EL (cell line): Measurements from ENCODE around the gene FOXA3.
"Not testable (repeated sequence)": the region's sequence is repeated elsewhere in the genome, so short reads cannot be mapped to it uniquely, and the experiment has no call there.

ENCODE experiments used
- DNase-seq: peaks from one replicate; pipeline ENCODE4 v3.0.0-alpha.2; 2016

FOXA3 gene

DNA sequence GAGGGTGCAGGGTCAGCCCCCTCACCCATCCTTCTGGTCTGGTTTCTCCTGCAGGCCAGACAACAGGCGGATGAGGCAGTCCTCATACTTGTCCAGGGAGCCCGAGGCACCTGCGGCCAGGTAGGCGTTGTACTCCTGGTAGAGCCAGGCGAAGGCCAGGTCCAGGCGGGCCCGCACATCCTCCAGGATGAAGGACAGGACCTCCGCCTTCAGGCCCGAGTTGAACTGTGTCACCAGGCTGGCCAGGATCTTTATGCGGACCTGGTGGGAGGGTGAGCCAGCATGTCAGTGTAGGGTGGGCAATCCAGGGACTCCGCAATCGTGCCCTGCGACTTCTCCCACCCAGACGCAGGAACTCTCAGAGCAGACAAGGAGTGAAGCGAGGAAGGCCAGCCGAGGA is 35.2 kb upstream of the FOXA3 start:
- DNase-seq: no peak

DNA sequence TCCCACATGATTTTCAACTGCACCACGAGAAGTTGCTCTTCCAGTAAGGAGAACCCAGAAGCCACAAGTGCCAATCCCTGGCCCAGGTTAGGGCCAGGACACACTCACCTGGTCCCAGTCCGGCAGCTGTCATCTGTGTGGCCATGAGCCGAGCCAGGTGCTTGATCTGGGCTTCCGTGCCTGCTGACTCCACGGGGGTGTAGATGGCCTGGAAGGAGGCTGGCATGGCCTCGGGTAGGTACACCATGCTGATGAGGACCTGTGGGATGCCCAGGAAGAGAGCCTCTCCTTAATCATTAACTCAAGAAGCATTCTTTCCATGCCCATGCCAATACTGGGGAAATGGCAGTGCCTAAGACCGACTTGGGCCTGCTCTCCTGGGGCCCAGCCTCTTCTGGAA is 29.2 kb upstream of the FOXA3 start:
- no peak for DNase-seq

DNA sequence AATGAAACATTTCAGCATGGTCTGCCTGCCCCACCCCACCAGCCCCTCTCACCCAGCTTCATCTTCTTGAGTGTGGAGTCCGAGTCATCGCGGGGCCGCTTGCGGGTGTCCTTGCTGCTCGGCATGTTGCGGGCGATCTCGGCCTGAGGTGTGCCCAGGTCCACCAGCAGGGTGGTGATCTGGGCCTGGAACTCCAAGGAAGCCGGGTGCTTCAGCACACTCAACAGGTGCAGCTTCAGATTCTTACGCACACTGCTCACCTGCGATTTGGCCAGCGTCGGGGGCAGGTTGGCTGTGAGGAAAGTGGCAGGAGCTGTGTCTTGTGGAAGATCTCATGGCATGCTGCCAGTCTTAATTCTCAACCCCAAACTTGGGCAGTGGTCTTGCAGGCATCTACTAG is 21.9 kb upstream of the FOXA3 start:
- no peak for DNase-seq

DNA sequence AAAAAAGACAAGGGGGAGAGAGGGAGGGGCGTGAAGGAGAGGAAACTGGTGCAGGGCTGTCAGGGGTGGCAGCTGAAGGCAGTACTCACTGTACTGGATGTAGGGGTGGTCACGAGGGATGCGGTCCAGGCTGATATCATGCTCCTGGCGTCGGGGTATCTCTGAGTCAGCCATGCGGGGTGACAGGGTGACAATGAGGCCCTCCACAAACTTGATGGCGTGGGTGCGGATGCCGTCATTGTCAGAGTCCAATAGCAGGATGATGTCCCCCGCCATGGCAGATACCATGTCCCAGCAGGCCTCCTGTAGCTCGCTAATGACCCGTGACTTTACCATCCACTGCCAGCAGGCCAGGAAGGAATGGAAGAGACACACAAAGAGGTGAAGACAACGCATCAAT is 16.5 kb upstream of the FOXA3 start:
- no peak for DNase-seq

DNA sequence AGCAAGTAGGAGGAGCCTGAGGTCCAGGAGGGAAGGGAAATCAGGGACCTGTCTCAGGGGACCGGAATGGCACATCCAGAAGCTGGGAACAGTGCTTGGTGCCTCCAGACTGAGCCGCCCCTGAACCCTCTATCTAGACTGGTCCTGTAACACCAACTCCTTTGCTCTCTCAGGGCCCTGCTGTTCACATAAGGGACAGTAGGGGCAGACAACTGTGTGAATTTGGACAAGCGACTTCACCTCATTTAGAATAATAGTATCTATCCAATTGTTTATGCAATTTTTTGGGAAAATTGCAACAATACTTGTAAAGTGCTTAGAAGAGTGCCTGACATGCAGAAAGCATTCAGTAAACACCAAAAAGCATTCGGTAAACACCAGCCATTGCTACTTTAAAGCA is 15.2 kb upstream of the FOXA3 start:
- DNase-seq: no peak

DNA sequence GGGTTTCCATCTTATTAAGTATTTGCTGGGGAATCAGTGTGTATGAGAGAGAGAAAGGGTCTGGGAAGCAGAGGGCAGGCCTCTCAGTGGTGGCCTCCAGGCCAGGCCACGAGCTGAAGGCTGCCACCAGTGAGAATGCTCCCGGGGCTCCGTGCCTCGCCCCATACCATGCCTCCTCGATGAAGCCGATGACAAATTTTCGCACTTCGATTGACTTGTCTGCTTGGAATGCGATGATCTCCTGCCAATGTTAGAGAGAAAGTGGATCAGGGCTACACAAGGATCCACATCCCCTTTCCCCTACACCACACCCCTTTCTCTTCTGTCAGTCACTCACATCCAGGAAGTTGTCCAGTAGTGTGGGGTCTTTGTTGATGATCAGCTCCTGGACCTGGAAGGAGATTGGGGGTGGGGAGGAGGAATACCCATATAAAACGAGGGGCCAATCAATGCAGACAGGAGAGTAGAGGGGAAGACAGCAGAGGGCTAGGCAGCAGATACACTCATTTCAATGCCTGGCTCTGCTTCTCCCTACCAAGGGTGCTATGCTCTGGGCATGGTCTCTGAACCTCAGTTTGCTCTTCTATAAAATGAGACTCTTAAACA is 11.9 kb upstream of the FOXA3 start:
- DNase-seq: peak; percentile 87

DNA sequence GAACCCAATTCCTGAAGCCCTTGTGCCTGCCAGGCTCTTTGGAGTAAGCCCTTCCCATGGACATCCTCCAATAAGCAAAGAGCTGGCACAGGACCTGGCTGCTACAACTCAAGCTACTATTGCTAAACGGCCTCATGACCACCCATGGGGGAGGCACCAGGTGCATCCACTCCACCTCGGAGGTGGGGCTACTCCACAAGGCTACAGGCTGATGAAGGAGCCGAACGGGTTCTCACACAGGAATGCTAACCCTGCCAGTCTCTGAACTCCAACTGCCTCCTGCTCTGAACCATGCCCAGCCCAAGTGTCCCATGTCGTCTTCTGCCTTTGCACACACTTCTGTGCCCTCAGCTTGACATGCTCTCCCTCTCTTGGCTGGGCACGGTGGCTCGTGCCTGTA is 11.1 kb upstream of the FOXA3 start:
- DNase-seq: no peak

DNA sequence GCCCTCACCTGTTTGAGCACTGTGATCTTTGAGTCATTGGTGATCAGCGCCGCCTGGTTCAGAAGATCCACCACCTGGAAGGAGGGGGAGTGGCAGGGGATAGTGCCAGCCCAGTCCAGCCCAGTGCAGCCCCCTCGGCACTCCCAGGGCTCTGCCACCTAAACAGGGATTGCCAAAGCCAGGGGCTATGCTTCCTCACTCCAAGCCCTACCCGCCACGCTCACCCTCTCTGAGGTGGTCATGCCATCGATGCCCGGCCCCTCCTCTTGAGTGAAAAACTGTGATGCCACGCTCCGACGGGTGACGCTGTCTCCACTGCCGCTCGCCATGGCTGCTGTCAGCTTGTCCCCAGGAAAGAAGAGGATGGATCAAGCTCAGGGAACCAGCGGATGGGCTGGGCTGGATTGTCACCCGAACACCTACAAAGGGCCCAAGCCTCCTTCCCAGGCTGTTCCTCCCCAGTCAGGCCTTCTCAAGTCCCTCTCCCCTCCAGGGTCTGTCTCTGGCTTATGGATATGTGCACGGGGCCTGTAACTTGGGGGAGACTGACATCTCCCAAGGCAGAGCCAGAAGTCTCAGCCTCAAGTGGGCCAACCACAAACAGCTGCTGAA is 9.9 kb upstream of the FOXA3 start:
- DNase-seq: no peak

DNA sequence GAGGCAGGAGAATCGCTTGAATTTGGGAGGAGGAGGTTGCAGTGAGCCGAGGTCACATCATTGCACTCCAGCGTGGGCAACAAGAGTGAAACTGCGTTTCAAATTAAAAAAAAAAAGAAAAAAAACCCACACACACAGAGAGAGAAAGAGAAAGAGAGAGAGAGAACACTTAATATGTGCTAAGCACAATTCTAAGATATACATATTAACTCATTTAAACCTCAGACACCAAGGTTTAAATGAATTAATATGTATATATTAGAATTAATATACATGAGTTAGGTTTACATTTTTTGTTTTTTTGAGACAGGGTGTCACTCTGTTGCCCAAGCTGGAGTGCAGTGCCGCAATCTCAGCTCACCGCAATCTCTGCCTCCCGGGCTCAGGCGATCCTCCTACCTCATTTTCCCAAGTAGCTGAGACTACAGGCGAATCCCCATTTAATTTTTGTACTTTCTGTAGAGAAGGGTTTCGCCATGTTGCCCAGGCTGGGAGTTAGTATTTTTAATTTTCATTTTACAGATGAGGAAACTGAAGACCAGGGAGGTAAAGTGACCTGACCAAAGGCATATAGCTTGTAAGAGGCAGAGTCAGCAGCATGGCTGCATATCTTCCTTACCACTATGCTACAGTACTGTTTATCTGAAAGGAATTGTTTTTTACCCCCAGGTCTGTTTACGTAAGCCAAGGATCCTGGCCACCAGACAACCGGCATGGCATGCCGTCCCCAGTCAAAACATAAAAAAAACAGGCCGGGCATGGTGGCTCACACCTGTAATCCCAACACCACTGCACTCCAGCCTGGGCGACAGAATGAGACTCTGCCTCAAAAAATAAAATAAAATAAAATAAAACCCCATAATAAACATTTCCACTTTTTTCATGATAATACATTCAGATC is 3.5 kb upstream of the FOXA3 start:
- DNase-seq: no peak

DNA sequence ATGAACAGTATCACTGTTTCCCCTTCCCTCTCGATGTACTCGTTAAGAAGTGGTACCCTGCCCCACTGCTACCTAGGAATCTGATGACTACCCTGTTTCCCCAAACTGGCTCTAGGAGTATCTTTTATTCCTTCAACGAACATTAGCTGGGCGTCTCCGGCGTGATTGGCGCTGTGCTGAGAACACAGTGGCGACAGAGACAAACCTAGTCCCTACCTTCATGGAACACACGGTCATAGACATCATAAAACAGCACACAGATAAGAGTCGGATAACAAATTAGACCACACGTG is 1.9 kb upstream of the FOXA3 start:
- no peak for DNase-seq

DNA sequence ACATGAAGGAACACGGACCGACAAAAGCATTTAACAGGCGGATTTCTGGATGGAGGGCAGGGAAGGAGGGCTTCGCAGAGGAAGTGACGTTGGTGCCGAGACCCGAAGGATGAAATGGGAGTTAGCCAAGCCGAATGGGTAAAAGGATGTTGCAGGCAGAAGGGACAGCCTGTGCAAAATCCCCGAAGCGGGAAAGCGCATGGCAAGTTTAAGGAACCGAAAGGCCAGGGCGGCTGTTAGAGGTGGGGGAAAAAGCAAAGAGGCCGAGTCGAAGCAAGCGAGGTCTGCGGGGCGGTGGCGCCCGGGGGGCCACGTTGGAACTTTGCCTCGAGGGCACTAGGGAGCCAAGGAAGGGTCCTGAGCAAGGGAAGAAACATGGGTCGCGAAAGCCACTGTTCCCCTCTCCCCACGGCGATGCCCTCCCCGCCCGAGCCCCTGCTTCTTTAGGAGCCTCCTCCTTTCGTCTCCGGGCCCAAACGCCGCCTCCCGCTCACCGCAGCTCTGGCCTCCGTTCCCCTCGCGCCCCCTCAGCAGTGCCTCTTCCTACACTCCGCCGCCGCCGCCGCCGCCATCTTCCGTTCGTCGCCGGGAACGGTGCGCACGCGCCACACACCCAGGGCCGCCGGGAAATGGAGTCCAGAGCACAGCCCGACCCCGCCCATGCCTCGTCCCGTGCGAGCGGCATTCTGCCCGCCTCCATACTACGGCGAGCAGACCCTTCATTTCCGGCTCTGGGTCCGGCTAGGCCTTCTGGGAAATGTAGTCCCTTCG is 1.4 kb upstream of the FOXA3 start, which contains the start of gene SYMPK:
Gene SYMPK (minus strand): TSS at position 584 of the 771 bp plus-strand sequence. CDS start 8,652 bp downstream, outside the sequence.
- peak; percentile 99 for DNase-seq

DNA sequence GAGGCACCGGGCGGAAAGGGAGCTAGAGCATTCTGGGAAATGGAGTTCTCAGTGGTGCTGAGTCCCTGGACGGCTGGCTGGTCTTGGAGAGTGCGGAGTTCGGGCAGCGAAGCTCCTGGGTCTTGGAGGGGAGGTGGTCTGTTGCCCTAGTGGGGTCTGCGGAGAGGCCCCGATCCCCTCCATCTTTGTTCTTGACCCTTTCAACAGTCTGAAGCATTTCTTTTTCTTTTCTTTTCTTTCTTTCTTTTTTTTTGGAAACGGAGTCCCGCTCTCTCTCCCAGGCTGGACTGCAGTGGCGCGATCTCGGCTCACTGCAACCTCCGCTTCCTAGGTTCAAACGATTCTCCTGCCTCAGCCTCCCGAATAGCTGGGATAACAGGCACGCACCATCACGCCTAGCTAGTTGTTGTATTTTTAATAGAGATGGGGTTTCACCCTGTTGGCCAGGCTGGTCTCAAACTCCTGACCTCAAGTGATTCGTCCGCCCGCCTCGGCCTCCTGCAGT is 739 bp upstream of the FOXA3 start:
- no peak for DNase-seq

DNA sequence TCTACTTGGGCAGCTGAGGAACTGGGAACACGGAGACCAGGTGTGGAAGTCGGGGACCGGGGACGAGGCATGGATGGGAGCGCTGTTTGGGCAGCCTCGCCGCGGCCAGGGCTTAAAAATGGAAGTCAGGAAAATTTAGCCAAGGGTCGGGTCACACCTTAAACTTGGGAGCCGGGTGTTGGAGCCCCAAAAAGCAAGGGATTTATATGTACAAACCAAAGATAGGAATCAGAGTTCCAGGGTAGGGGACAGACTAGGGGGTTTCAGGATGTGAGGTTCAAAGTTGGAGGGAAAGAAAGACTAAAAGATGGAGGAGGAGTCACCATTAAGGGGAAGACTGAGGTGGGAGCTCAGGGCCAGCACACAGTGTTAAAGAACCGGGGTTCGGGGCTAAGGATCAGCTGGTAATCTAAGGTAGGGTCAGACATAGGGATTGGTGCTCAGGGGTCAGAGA is 530 bp downstream of the FOXA3 start:
- no peak for DNase-seq

DNA sequence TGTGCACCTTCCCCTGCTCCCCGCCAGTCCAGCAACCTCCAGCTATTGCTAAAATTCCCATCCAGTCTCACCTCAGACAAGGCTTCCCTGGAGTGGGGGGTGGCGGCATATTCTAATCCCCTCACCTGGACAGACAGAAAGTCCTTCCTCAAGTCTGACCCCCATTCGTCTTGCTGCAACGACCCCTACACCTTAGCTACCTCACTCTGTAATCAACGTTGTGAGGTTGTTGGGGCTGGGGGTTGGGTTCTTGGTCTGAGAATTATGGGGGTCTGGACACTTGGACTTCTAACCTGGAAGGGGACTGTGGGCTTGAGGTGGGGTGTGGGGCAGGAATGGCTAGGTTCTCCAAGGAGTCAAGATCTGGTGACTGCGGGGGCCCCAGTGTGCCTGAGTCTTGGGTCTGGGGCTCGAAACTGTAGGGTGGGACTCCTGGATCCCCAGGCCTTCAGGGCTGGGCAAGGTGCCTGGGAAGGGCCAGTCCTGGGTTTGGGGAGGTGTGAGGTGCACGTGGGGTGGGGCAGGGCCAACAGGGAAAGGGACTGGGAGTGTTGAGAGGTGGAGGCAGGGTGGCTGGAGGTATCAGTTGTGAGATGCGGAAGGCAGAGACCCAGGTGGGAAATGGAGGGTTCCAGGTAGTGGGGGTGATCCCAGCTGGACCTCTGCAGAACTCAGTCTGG is 1.3 kb downstream of the FOXA3 start:
- DNase-seq: no peak

DNA sequence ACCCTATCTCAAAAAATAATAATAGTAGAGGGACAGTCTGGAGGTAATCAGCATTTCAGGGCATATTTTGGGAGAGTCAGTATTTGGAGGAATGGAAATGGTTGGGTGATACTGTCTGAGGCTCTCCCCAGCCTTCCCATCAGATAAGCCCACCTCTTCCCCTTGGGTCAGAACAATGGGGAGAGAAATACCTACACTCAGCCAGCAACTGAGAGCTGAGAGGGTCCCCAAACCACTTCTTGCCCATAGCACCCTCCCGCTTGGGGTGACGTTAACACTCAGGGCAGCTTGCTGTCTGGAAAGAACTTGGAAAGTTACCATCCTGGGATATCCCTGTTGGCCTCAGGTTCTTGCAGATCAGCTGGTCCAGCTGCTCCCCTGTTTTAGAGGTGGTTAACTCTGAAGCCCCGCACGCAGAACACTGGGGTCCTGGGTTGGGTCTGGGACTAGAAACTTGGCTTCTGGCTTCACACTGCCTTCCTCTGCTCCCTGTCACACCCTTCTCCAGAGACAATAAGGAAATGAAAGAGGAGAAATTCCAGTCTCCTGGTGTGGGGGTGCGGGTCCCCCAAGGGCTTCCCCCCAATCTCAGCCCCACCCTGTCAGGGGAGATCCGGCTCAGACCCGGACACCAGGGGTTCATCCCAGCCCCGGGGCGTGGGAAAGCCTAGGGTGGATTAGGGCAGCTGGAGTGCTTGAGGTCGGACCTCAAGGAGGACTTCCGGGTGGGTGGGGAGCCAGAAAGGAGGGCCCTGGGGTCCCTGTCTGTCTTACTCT is 2.5 kb downstream of the FOXA3 start:
- no peak for DNase-seq

DNA sequence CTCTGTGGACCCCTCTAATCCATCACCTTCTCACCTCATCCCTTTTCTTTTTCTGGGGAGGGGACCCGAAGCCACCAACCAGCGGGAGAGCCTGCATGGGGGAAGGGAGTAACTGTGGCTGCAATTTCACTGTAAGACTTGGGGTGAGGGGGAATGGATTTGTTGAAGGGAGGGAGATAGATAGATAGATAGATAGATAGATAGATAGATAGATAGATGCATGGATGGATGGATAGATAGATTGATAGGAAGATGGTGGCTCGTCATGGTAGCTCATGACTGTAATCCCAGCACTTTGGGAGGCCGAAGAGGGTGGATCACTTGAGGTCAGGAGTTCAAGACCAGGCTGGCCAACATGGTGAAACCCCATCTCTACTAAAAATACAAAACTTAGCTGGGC is 3.1 kb downstream of the FOXA3 start:
- not testable (repeated sequence) for DNase-seq

DNA sequence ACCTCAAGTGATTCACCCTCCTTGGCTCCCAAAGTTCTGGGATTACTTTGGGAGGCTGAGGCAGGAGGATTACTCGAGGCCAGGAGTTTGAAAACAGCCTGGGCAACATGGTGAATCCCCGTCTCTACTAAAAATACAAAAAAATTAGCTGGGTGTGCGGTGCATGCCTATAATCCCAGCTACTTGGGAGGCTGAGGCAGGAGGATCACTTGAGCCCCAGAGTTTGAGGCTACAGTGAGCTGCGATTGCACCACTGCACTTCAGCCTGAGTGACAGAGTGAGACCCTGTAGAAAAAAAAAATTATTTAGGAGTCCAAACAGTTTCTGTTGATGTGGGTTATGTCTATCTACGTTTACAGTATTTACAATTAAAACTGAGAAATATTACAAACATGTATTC is 6.7 kb downstream of the FOXA3 start:
- DNase-seq: no peak

DNA sequence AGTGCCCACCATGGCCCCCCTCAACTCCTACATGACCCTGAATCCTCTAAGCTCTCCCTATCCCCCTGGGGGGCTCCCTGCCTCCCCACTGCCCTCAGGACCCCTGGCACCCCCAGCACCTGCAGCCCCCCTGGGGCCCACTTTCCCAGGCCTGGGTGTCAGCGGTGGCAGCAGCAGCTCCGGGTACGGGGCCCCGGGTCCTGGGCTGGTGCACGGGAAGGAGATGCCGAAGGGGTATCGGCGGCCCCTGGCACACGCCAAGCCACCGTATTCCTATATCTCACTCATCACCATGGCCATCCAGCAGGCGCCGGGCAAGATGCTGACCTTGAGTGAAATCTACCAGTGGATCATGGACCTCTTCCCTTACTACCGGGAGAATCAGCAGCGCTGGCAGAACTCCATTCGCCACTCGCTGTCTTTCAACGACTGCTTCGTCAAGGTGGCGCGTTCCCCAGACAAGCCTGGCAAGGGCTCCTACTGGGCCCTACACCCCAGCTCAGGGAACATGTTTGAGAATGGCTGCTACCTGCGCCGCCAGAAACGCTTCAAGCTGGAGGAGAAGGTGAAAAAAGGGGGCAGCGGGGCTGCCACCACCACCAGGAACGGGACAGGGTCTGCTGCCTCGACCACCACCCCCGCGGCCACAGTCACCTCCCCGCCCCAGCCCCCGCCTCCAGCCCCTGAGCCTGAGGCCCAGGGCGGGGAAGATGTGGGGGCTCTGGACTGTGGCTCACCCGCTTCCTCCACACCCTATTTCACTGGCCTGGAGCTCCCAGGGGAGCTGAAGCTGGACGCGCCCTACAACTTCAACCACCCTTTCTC is 8.2 kb downstream of the FOXA3 start:
- DNase-seq: no peak

DNA sequence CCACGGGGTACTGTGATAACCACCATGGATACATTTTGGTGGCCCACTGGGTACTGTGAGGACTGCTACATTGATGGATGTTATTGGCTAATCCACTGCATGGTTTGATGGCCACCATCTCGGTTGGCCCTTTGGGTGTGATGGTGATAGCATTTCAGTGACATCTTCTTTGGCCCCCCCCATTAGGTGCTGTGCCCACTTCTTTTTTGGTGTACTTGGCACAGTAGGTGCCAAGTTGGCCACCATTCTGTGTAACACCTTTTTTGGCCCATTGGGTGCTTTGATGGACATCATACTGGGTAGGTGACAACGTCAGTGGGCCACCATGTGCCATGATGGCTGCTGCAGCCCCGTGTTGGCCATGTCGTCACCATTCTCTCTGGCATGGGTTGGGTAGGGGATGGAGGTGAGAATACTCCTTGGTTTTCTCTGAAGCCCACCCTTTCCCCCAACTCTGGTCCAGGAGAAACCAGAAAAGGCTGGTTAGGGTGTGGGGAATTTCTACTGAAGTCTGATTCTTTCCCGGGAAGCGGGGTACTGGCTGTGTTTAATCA is 9.2 kb downstream of the FOXA3 start:
- no peak for DNase-seq

DNA sequence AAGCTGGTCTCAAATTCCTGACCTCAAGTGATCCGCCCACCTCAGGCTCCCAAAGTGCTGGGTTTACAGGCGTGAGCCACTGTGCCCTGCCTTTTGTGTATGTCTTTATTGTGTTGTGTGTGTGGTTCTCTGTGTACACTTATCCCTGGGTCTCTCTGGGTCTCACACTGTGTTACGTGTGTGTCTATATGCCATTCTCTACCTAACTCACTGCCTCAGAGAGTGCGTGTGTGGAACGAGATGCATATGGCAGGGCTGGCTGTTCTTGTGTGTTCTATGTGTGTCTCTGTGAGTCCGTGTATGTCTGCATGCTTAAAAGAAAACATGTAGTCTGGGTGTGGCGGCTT is 10.5 kb downstream of the FOXA3 start:
- DNase-seq: no peak

DNA sequence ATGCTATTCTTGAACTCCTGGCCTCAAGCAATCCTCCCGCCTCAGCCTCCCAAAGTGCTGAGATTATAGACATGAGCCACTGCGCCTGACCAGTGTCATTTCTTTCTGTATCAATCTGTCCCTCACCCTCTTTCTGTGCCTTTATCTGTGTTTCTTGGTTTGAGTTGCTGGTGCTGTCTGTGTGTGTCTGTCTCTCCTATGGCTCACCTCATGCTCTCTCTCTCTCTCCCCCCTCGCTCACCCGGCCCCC is 12.0 kb downstream of the FOXA3 start:
- no peak for DNase-seq
